Ectodermal cell (in vitro differentiated cells): ENCODE measurements around the gene LYPD6. TPM values are rescaled to one million over a fixed set of nuclear protein-coding genes. Genes with fewer than 3 reads are reported as not detected.
A peak's percentile ranks its signal among the peaks of the same experiment; 100 is the strongest.

Source experiments
- H3K27ac ChIP-seq: 2 replicates; pipeline ENCODE4 v1.7.0; 2013; ENCODE audit warnings: mild to moderate bottlenecking, low read depth, low read length; ENCODE audit not compliant: insufficient read depth, poor library complexity, severe bottlenecking
- H3K27me3 ChIP-seq: 2 replicates; pipeline ENCODE4 v1.7.0; 2013; ENCODE audit warnings: mild to moderate bottlenecking, low read length; ENCODE audit not compliant: insufficient read depth, control insufficient read depth, poor library complexity, severe bottlenecking
- H3K36me3 ChIP-seq: one replicate; pipeline ENCODE4 v1.7.0; 2013; ENCODE audit warnings: low read length; ENCODE audit not compliant: control insufficient read depth, insufficient read depth
- H3K4me1 ChIP-seq: one replicate; pipeline ENCODE4 v1.7.0; 2013; ENCODE audit warnings: low read length; ENCODE audit not compliant: control insufficient read depth, insufficient read depth
- H3K4me3 ChIP-seq: 2 replicates; pipeline ENCODE4 v1.7.0; 2013; ENCODE audit warnings: low read depth, low read length, control low read depth; ENCODE audit not compliant: insufficient read depth
- H3K9me3 ChIP-seq: 2 replicates; pipeline ENCODE4 v1.7.0; 2013; ENCODE audit warnings: mild to moderate bottlenecking, low read length, moderate library complexity; ENCODE audit not compliant: control insufficient read depth
- WGBS, 2 experiments: methylation state at CpG; one replicate each; pipeline ENCODE4 v1.1.7; 2013; ENCODE audit warnings: missing lambda C conversion rate in 2 of 2; 5-methylcytosine and 5-hydroxymethylcytosine counted together
- polyA plus RNA-seq, 4 experiments: library from polyadenylated mRNA; stranded (reverse); fragments of 50-300 nt; gene quantifications; one replicate each; pipeline ENCODE4 v1.2.3, GENCODE V29; 2013

The LYPD6 gene
- 4.2 TPM for polyA plus RNA-seq (2013, experiment 1 of 4)
- polyA plus RNA-seq (2013, experiment 2 of 4) = 3.5 TPM
- 2.9 TPM for polyA plus RNA-seq (2013, experiment 3 of 4)
- 3.2 TPM for polyA plus RNA-seq (2013, experiment 4 of 4)

- peak within 1 kb of the TSS; percentile 78 for H3K4me3 ChIP-seq
- no peak within 1 kb of the TSS for H3K27ac ChIP-seq
- H3K36me3 ChIP-seq = no peaks in the 10 kb centered on the region
- H3K9me3 ChIP-seq = no peaks in the 10 kb centered on the region
- WGBS, 2 experiments = 0 to 1% methylated on average over 96 of the region's 96 CpGs
- peaks cover 28% of the 10 kb centered on the region for H3K27me3 ChIP-seq
- H3K4me1 ChIP-seq = peaks cover 4% of the 10 kb centered on the region
These were observed at the start of gene LYPD6 for GRCh38 chr2:149330127-149331022. Gene LYPD6, plus strand, starts transcription at chr2:149330587. Its CDS starts 107,122 bp downstream, at chr2:149437709.

GRCh38 chr2:149281441-149281840, 48.9 kb upstream of the LYPD6 start:
- 90 to 92% methylated on average over 3 of the region's 3 CpGs for WGBS, 2 experiments
- H3K9me3 ChIP-seq = no peaks in the 10 kb centered on the region

GRCh38 chr2:149290662-149291061, 39.7 kb upstream of the LYPD6 start:
- H3K27me3 ChIP-seq = no peaks in the 10 kb centered on the region
- H3K36me3 ChIP-seq = no peaks in the 10 kb centered on the region
- no peaks in the 10 kb centered on the region for H3K9me3 ChIP-seq
- H3K4me1 ChIP-seq = peaks cover 19% of the 10 kb centered on the region
- H3K4me3 ChIP-seq = no peak overlapping the region
- WGBS, 2 experiments = 83 to 88% methylated on average over 2 of the region's 2 CpGs
- H3K27ac ChIP-seq = no peak overlapping the region

More at GRCh38 chr2:149281441-149281840, 48.9 kb upstream of the LYPD6 start:
- H3K4me3 ChIP-seq = no peak overlapping the region
- no peak overlapping the region for H3K27ac ChIP-seq
- H3K4me1 ChIP-seq = no peaks in the 10 kb centered on the region
- H3K27me3 ChIP-seq = no peaks in the 10 kb centered on the region
- no peaks in the 10 kb centered on the region for H3K36me3 ChIP-seq

- H3K27ac ChIP-seq = no peak overlapping the region
- no peak overlapping the region for H3K4me3 ChIP-seq
- H3K36me3 ChIP-seq = no peaks in the 10 kb centered on the region
- no peaks in the 10 kb centered on the region for H3K9me3 ChIP-seq
- no peaks in the 10 kb centered on the region for H3K27me3 ChIP-seq
- H3K4me1 ChIP-seq = peaks cover 19% of the 10 kb centered on the region
These were observed 38.5 kb upstream of the LYPD6 start for GRCh38 chr2:149291881-149292280.

GRCh38 chr2:149296031-149296430, 34.4 kb upstream of the LYPD6 start:
- H3K4me1 ChIP-seq = peaks cover 11% of the 10 kb centered on the region
- no peaks in the 10 kb centered on the region for H3K9me3 ChIP-seq
- no peak overlapping the region for H3K4me3 ChIP-seq
- no peak overlapping the region for H3K27ac ChIP-seq
- no peaks in the 10 kb centered on the region for H3K36me3 ChIP-seq
- no peaks in the 10 kb centered on the region for H3K27me3 ChIP-seq

- Histone ChIP-seq H3K4me1 (peaks cover 8% of the 10 kb centered on the region), H3K27ac (no peak overlapping the region), H3K4me3 (no peak overlapping the region), H3K9me3 (no peaks in the 10 kb centered on the region), H3K27me3 (no peaks in the 10 kb centered on the region), H3K36me3 (no peaks in the 10 kb centered on the region)
- WGBS, 2 experiments = 66 to 71% methylated on average over 5 of the region's 5 CpGs
These were observed 23.4 kb upstream of the LYPD6 start for GRCh38 chr2:149307014-149307413.

- Histone ChIP-seq H3K9me3 (no peaks in the 10 kb centered on the region), H3K27me3 (no peaks in the 10 kb centered on the region), H3K27ac (no peak overlapping the region), H3K4me1 (peaks cover 8% of the 10 kb centered on the region), H3K36me3 (no peaks in the 10 kb centered on the region), H3K4me3 (no peak overlapping the region)
- WGBS, 2 experiments = 94 to 95% methylated on average over 11 of the region's 11 CpGs
These were observed 20.0 kb upstream of the LYPD6 start for GRCh38 chr2:149310349-149310748.

GRCh38 chr2:149312039-149312438, 18.3 kb upstream of the LYPD6 start:
- Histone ChIP-seq H3K4me3 (no peak overlapping the region), H3K27ac (no peak overlapping the region), H3K4me1 (peaks cover 4% of the 10 kb centered on the region), H3K9me3 (no peaks in the 10 kb centered on the region), H3K27me3 (no peaks in the 10 kb centered on the region), H3K36me3 (no peaks in the 10 kb centered on the region)
- 95 to 96% methylated on average over 1 of the region's 1 CpG for WGBS, 2 experiments

GRCh38 chr2:149313512-149313972, 16.8 kb upstream of the LYPD6 start:
- H3K9me3 ChIP-seq = no peaks in the 10 kb centered on the region
- H3K4me3 ChIP-seq = no peak overlapping the region
- H3K36me3 ChIP-seq = no peaks in the 10 kb centered on the region
- no peaks in the 10 kb centered on the region for H3K27me3 ChIP-seq
- WGBS, 2 experiments = 37 to 38% methylated on average over 8 of the region's 8 CpGs
- H3K27ac ChIP-seq = no peak overlapping the region
- no peaks in the 10 kb centered on the region for H3K4me1 ChIP-seq

- Histone ChIP-seq H3K4me1 (no peaks in the 10 kb centered on the region), H3K9me3 (no peaks in the 10 kb centered on the region), H3K4me3 (no peak overlapping the region), H3K27me3 (no peaks in the 10 kb centered on the region), H3K36me3 (no peaks in the 10 kb centered on the region), H3K27ac (no peak overlapping the region)
- WGBS, 2 experiments = 7 to 11% methylated on average over 1 of the region's 1 CpG
These were observed 15.7 kb upstream of the LYPD6 start for GRCh38 chr2:149314687-149315086.
